Activated CD4-positive, alpha-beta T cell treated with anti-CD3 and anti-CD28 coated beads, Interleukin-2, amount 10 ng/mL, durations not matched to agents 24 days and 14 days (primary cell): ENCODE data around the gene RALGPS1. TPM values are rescaled to one million over a fixed set of nuclear protein-coding genes. Genes with fewer than 3 reads are reported as not detected.
"Not testable (repeated sequence)": the region's sequence is repeated elsewhere in the genome, so short reads cannot be mapped to it uniquely, and the experiment has no call there.

ENCODE experiments used
- DNase-seq: peaks from one replicate; pipeline ENCODE4 v3.0.0; 2022
- H3K27ac Mint-ChIP-seq: one replicate; pipeline ENCODE4 v1.8.0; 2022; ENCODE audit warnings: mild to moderate bottlenecking, mixed read lengths
- H3K27me3 Mint-ChIP-seq: one replicate; pipeline ENCODE4 v1.8.0; 2022; ENCODE audit warnings: mixed read lengths
- H3K36me3 Mint-ChIP-seq: one replicate; pipeline ENCODE4 v1.8.0; 2022; ENCODE audit warnings: low read depth, mild to moderate bottlenecking, mixed read lengths
- H3K4me1 Mint-ChIP-seq: one replicate; pipeline ENCODE4 v1.8.0; 2021; ENCODE audit warnings: mixed read lengths
- H3K4me3 Mint-ChIP-seq: one replicate; pipeline ENCODE4 v1.8.0; 2022; ENCODE audit warnings: mild to moderate bottlenecking, moderate library complexity, mixed read lengths
- H3K9me3 Mint-ChIP-seq: one replicate; pipeline ENCODE4 v1.8.0; 2021; ENCODE audit warnings: mixed read lengths
- intact Hi-C: fragments of 100-400 bp; cut with micrococcal nuclease; formaldehyde crosslinking; loops from one replicate; pipeline ENCODE4 v1.15.1; 2023
- total RNA-seq: library from RNA; stranded (reverse); gene quantifications from 2 replicates; pipeline ENCODE4 v1.2.3, GENCODE V29; 2022

Gene RALGPS1
- total RNA-seq, 1 donor from 2014 or later: 2.0 TPM

- Mint-ChIP-seq H3K4me1 (peaks cover 22% of the 10 kb centered on the region), H3K27ac (no peak overlapping the region), H3K9me3 (no peaks in the 10 kb centered on the region), H3K27me3 (peaks cover 2% of the 10 kb centered on the region), H3K4me3 (no peak overlapping the region), H3K36me3 (no peaks in the 10 kb centered on the region)
- intact Hi-C loops: no loop called here
- no peak for DNase-seq
These were observed 252.3 kb downstream of the RALGPS1 start for GRCh38 chr9:127166651-127167524.

DNA sequence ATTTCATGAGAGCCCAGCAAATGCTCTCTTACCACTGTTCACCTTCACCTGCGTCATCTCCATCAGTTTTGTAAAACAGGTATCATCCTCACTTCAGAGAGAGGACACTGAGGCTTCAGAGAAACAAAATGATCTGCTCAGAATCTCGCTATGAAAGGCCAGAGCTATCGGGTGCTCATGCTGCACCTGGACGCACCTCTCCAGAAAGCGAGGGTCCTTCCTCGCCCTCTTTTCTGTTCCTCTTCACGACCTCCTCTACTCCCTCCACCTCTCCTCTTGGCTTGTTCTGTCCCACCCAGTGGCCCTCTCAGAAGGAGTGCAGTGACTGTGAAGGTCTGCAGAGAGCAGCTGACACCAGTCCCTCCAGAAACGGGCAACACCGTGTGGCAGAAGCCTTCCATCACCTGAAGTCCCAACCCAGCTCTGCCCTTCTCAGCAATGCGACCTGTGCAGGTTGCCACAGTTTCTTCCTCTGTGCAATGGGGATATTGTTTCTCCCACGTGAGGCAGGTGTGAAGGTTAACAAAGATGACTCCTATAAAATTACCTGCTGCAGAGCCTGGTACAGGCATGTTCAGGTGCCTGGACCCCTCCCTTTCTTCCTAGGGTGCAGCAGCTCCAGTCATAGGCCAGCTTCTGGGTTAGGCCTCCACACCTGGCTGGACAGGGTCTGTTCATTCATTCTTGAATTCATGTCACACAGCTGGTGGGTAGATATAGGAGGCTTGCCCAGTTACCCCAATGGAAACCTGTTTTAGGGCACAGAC lies 253.2 kb downstream of the RALGPS1 start:
- Mint-ChIP-seq H3K36me3 (no peaks in the 10 kb centered on the region), H3K4me3 (no peak overlapping the region), H3K9me3 (no peaks in the 10 kb centered on the region), H3K4me1 (peaks cover 16% of the 10 kb centered on the region), H3K27ac (no peak overlapping the region), H3K27me3 (peaks cover 2% of the 10 kb centered on the region)
- no peak for DNase-seq
- intact Hi-C loops: no loop called here

- Mint-ChIP-seq H3K27ac (no peak overlapping the region), H3K27me3 (peaks cover 4% of the 10 kb centered on the region), H3K36me3 (no peaks in the 10 kb centered on the region), H3K4me3 (no peak overlapping the region), H3K9me3 (no peaks in the 10 kb centered on the region), H3K4me1 (peaks cover 6% of the 10 kb centered on the region)
- intact Hi-C loops: no loop called here
- no peak for DNase-seq
These were observed 254.4 kb downstream of the RALGPS1 start for GRCh38 chr9:127168756-127169574.

GRCh38 chr9:127169575-127169883 lies 254.9 kb downstream of the RALGPS1 start:
- no peaks in the 10 kb centered on the region for H3K9me3 Mint-ChIP-seq
- H3K27me3 Mint-ChIP-seq: peaks cover 4% of the 10 kb centered on the region
- peaks cover 9% of the 10 kb centered on the region for H3K4me1 Mint-ChIP-seq
- intact Hi-C loops: no loop called here
- H3K27ac Mint-ChIP-seq: no peak overlapping the region
- H3K4me3 Mint-ChIP-seq: no peak overlapping the region
- DNase-seq: no peak
- no peaks in the 10 kb centered on the region for H3K36me3 Mint-ChIP-seq

DNA sequence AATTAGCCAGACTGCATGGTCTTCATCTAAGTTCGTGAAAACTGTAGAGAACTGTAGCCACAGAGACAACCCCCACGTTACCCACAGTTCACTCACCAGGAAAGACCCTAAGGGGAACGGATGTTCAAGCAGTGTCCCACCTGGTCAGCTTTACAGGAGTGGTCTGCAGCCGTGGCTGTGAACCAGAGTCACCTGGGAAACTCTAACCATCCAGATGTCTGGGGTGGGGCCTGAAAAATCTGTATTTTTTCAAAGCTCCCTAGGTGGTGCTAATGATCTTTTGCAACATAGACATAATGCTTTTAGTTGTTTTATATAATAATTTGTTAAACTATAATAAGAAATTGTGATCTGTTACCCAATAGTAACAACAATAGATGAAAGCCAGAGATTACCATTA lies 255.5 kb downstream of the RALGPS1 start:
- no peak overlapping the region for H3K4me3 Mint-ChIP-seq
- intact Hi-C loops: no loop called here
- H3K4me1 Mint-ChIP-seq: peaks cover 9% of the 10 kb centered on the region
- H3K36me3 Mint-ChIP-seq: no peaks in the 10 kb centered on the region
- H3K9me3 Mint-ChIP-seq: no peaks in the 10 kb centered on the region
- no peak overlapping the region for H3K27ac Mint-ChIP-seq
- H3K27me3 Mint-ChIP-seq: peaks cover 4% of the 10 kb centered on the region
- no peak for DNase-seq

DNA sequence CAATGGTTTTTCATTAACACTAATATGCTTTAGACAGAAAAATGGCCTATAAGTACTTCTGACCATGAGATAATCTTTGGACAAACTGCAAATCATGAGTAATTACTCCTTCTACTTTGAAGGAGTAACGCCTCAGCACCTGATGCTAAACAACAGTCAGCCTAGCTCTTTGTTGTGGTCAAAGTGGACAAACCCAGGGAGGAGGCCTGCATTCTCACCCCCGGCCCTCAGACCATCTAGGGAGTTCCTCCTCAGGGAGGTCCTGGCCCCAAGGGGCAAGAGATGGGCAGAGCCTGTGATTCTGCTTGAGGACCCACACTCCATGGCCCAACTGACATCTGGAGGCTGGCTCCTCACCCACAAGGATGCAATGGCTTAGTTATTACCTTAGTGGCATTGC lies 256.1 kb downstream of the RALGPS1 start:
- Mint-ChIP-seq H3K4me3 (no peak overlapping the region), H3K36me3 (no peaks in the 10 kb centered on the region), H3K27ac (no peak overlapping the region), H3K9me3 (no peaks in the 10 kb centered on the region), H3K4me1 (peaks cover 9% of the 10 kb centered on the region), H3K27me3 (peaks cover 4% of the 10 kb centered on the region)
- intact Hi-C loops: no loop called here
- no peak for DNase-seq

- H3K4me3 Mint-ChIP-seq, H3K27me3 Mint-ChIP-seq, H3K4me1 Mint-ChIP-seq, intact Hi-C loops, H3K9me3 Mint-ChIP-seq, H3K27ac Mint-ChIP-seq, DNase-seq, H3K36me3 Mint-ChIP-seq: not testable (repeated sequence)
These were observed 256.8 kb downstream of the RALGPS1 start for GRCh38 chr9:127171348-127171747.

- Mint-ChIP-seq H3K27me3 (peaks cover 4% of the 10 kb centered on the region), H3K4me1 (peaks cover 5% of the 10 kb centered on the region), H3K36me3 (no peaks in the 10 kb centered on the region)
These were observed 257.6 kb downstream of the RALGPS1 start for GRCh38 chr9:127172066-127172707.

GRCh38 chr9:127173063-127173462 lies 258.5 kb downstream of the RALGPS1 start:
- Mint-ChIP-seq H3K36me3 (no peaks in the 10 kb centered on the region), H3K4me1 (peaks cover 3% of the 10 kb centered on the region), H3K27me3 (peaks cover 2% of the 10 kb centered on the region), H3K9me3 (no peaks in the 10 kb centered on the region), H3K4me3 (no peak overlapping the region), H3K27ac (no peak overlapping the region)
- no peak for DNase-seq
- intact Hi-C loops: no loop called here

More at GRCh38 chr9:127172066-127172707, 257.6 kb downstream of the RALGPS1 start:
- Mint-ChIP-seq H3K9me3 (no peaks in the 10 kb centered on the region), H3K4me3 (no peak overlapping the region), H3K27ac (no peak overlapping the region)
- DNase-seq: no peak
- intact Hi-C loops: no loop called here

DNA sequence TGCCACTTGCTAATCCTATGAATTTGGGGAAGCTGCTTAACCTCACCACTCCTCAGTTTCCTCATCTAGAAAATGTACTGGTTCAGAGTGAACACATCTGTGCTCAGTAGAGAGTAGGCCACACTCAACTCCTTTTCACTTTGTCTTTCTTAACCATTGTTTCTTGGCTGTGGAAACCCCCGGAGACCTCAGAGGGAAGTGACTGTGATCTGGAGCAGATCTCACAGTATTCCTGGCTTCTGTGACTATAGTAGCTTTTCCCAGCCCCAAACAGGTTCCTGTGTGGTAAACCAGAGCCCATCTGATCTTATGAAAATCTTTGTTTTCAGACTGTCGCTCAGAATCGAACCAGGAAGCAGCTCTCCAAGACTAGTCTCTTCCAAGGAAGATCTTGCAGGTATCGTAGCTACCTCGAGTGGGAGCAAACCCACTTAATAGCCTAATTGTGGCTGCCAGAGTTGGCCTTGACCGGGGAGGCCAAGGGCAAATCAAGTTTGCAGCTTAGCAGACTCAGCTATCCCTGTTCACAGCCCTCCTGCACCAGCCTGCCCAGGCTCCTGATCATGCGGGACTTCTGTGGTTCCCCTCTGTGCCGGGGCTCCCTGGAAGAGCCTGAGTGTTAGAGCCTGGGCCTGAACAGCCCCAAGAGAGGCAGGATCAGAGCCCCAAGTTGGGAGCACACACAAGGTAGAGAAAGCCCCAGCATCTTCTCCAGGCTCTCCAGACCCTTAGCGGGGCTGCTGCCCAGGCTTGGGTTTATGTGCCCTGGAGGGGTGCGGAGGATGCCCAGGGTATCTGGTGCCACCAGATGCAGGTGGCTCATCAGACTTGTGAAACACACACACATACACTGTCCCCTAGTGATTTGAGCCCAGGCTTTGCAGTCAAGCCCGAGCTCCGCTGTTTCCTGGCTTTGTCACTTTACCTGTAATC lies 260.1 kb downstream of the RALGPS1 start:
- intact Hi-C loops: no loop called here
- no peak for DNase-seq
- no peak overlapping the region for H3K27ac Mint-ChIP-seq
- no peaks in the 10 kb centered on the region for H3K9me3 Mint-ChIP-seq
- peaks cover 3% of the 10 kb centered on the region for H3K4me1 Mint-ChIP-seq
- peaks cover 2% of the 10 kb centered on the region for H3K27me3 Mint-ChIP-seq
- H3K36me3 Mint-ChIP-seq: no peaks in the 10 kb centered on the region
- no peak overlapping the region for H3K4me3 Mint-ChIP-seq

- Mint-ChIP-seq H3K27ac (no peak overlapping the region), H3K4me1 (peaks cover 3% of the 10 kb centered on the region), H3K36me3 (no peaks in the 10 kb centered on the region), H3K9me3 (no peaks in the 10 kb centered on the region), H3K27me3 (peaks cover 2% of the 10 kb centered on the region), H3K4me3 (no peak overlapping the region)
- no peak for DNase-seq
- intact Hi-C loops: no loop called here
These were observed 260.7 kb downstream of the RALGPS1 start for GRCh38 chr9:127175319-127175715.

DNA sequence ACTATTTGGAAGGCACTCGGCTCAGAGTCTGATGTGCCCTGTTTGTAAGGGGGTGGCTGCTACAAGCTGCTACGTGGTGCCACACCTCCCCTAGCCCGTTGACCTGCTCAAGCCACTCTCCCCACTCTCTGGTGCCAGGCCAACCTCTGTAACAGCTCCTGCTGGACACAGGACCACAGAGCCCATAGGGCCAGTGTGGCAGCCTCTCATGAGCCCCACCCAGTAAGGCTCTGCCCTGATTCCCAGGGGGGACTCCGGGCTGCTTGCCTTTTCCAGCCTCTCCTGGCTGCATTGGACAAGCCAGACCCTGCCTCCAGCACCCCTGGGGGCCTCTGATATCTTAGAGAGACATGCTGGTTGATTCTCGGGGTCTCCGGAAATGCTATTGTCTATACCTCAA lies 261.2 kb downstream of the RALGPS1 start:
- H3K27me3 Mint-ChIP-seq: peaks cover 2% of the 10 kb centered on the region
- H3K27ac Mint-ChIP-seq: no peak overlapping the region
- H3K4me3 Mint-ChIP-seq: no peak overlapping the region
- no peak for DNase-seq
- no peaks in the 10 kb centered on the region for H3K9me3 Mint-ChIP-seq
- no peaks in the 10 kb centered on the region for H3K36me3 Mint-ChIP-seq
- intact Hi-C loops: no loop called here
- peaks cover 3% of the 10 kb centered on the region for H3K4me1 Mint-ChIP-seq

DNA sequence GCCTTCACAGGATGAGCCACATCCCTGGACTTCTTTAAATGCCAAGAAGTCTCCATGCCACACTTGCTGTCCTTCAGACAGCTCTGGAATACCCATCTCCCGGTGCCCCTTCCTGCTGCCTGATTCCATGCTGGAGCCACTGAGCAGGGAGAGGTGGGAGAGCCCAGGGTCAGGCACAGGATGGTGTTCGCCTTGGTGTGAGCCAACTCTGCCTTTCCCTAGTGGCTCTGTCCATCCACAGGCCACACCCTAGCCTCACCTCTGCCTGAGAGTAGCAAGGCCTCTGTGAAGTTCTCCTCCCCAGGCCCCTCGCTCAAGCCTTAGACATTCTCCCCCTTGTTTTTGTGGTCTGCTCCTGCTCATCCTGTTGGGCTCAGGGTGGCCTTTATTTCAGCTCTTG lies 262.0 kb downstream of the RALGPS1 start:
- intact Hi-C loops: no loop called here
- Mint-ChIP-seq H3K36me3 (no peaks in the 10 kb centered on the region), H3K27ac (no peak overlapping the region)

More for the DNA sequence above, 262.0 kb downstream of the RALGPS1 start:
- peaks cover 3% of the 10 kb centered on the region for H3K4me1 Mint-ChIP-seq
- H3K4me3 Mint-ChIP-seq: no peak overlapping the region
- H3K27me3 Mint-ChIP-seq: peaks cover 2% of the 10 kb centered on the region
- no peaks in the 10 kb centered on the region for H3K9me3 Mint-ChIP-seq
- no peak for DNase-seq
